ENCODE measurements around the gene METTL2A.
"Not testable (repeated sequence)": the region's sequence is repeated elsewhere in the genome, so short reads cannot be mapped to it uniquely, and the experiment has no call there.

GRCh38 chr17:62458483-62458882 lies 34.8 kb downstream of the METTL2A start:
- TF ChIP-seq ZFX (IDR thresholded peaks at IDR 0.05) = not testable (repeated sequence)
- TF ChIP-seq, protein P1, sequence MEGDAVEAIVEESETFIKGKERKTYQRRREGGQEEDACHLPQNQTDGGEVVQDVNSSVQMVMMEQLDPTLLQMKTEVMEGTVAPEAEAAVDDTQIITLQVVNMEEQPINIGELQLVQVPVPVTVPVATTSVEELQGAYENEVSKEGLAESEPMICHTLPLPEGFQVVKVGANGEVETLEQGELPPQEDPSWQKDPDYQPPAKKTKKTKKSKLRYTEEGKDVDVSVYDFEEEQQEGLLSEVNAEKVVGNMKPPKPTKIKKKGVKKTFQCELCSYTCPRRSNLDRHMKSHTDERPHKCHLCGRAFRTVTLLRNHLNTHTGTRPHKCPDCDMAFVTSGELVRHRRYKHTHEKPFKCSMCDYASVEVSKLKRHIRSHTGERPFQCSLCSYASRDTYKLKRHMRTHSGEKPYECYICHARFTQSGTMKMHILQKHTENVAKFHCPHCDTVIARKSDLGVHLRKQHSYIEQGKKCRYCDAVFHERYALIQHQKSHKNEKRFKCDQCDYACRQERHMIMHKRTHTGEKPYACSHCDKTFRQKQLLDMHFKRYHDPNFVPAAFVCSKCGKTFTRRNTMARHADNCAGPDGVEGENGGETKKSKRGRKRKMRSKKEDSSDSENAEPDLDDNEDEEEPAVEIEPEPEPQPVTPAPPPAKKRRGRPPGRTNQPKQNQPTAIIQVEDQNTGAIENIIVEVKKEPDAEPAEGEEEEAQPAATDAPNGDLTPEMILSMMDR (conservative IDR thresholded peaks at IDR 0.05) = not testable (repeated sequence)

Data from C4-2B (cell line).